Loucy (cell line): Measurements from ENCODE around the gene PLS1.

Source experiments
- CTCF ChIP-seq: fragments of 200-600 bp; sonication (generic); conservative IDR thresholded peaks from 2 replicates; pipeline ENCODE4 v1.5.1; 2014; ENCODE audit warnings: mild to moderate bottlenecking, antibody characterized with exemption, low read length
- EZH2phosphoT487 ChIP-seq: fragments of 200-600 bp; IDR thresholded peaks from 2 replicates; pipeline ENCODE4 v1.6.1; 2018; ENCODE audit warnings: antibody characterized with exemption, mild to moderate bottlenecking, moderate library complexity, borderline replicate concordance

GRCh38 chr3:142588703-142589102, 7.5 kb upstream of the PLS1 start:
- no peak for TF ChIP-seq CTCF
- TF ChIP-seq EZH2phosphoT487, result no peak
